Muscle of leg (tissue), 11 donors: Measurements from ENCODE around the gene ZCCHC14. TPM values are rescaled to one million over a fixed set of nuclear protein-coding genes. Genes with fewer than 3 reads are reported as not detected.
A peak's percentile ranks its signal among the peaks of the same experiment; 100 is the strongest.

Source experiments
- DNase-seq: peaks from one replicate; pipeline ENCODE4 v3.0.0; 2013
- H3K27ac ChIP-seq: one replicate; pipeline ENCODE4 v1.5.1; 2013; ENCODE audit warnings: mild to moderate bottlenecking, low read length, control low read depth
- H3K27me3 ChIP-seq: one replicate; pipeline ENCODE4 v1.6.1; 2013; ENCODE audit warnings: low read length; ENCODE audit not compliant: control insufficient read depth, insufficient read depth
- H3K36me3 ChIP-seq: one replicate; pipeline ENCODE4 v1.6.1; 2013; ENCODE audit warnings: low read length; ENCODE audit not compliant: control insufficient read depth, insufficient read depth
- H3K4me1 ChIP-seq: one replicate; pipeline ENCODE4 v1.6.1; 2013; ENCODE audit warnings: low read length; ENCODE audit not compliant: control insufficient read depth, insufficient read depth
- H3K4me3 ChIP-seq: one replicate; pipeline ENCODE4 v1.5.1; 2013; ENCODE audit warnings: low read length, control low read depth
- H3K9me3 ChIP-seq: replicated peaks from 2 replicates; pipeline ENCODE4 v1.6.1; 2013; ENCODE audit warnings: low read depth, low read length; ENCODE audit not compliant: control insufficient read depth
- WGBS: methylation state at CpG from one replicate; pipeline ENCODE4 v1.1.5; 2013; ENCODE audit warnings: missing lambda C conversion rate; ENCODE audit not compliant: insufficient coverage; 5-methylcytosine and 5-hydroxymethylcytosine counted together
- polyA plus RNA-seq, 8 donors: library from polyadenylated mRNA; unstranded; fragments of 120-200 nt; gene quantifications; one replicate each; pipeline versions ENCODE4 v1.2.1 to v1.2.3, GENCODE V29; 2013; ENCODE audit warnings: inconsistent platforms in 1 of 8, low replicate concordance in 1 of 8; ENCODE audit not compliant: insufficient read length in 8 of 8, insufficient read depth in 1 of 8
- total RNA-seq: library from RNA; stranded (reverse); fragments of 120-200 nt; gene quantifications from one replicate; pipeline ENCODE4 v1.2.4, GENCODE V29; 2013

ZCCHC14 gene
- total and polyA plus RNA-seq, 9 donors = 10.1 to 23.2 (median 17.3) TPM

DNA sequence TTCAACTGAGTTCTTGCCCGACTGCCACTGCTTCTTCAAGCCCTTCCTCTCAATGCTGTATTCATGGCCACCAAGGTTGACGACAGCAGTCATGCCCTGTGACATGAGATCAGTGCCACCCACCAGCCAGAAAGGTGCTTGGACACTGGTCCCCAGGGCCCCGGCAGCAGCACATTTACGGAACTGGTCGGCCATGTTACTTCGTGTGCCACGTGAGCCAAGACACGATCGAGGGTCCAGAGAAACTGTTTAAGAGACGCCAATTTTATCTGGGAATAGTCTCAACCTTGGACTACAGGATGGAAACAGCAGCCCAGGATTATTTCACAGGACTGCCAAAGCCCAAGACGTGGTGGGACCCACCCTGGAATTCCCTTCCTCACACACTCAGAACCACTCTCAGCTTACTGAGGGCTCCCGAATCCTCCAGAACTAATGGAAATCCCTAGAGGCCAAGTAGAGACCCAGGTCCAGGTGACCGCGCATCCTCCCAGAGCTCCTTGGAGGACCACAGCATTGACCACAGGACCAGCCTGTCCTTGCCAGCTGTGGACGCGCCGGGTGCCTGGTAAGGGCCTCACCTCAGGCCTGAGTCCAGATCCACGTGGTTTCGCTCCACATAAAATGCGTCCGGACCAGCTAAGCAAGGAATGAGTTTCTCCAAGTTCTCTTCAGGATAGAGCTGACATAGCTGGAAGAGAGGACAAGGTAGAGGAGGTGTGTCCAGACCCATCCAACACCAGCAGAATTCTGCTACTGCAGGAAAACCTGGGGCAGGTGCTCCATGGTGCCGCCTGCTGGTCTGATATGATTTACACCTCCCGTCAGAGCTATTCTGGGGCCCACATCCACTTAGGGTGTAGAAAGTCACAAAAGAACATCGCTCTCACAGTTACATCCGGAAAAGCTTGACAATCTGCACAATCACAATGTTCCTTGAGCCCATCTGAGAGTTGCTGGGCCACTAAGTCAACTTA is 72.5 kb downstream of the ZCCHC14 start:
- Histone ChIP-seq H3K4me3 (no peak overlapping the region), H3K4me1 (no peaks in the 10 kb centered on the region), H3K36me3 (peaks cover 64% of the 10 kb centered on the region), H3K27ac (no peak overlapping the region), H3K9me3 (no peaks in the 10 kb centered on the region), H3K27me3 (no peaks in the 10 kb centered on the region)
- WGBS = 87% methylated on average over 20 of the region's 25 CpGs
- DNase-seq = peak; percentile 78

- Histone ChIP-seq H3K4me3 (no peak overlapping the region), H3K27me3 (no peaks in the 10 kb centered on the region), H3K27ac (no peak overlapping the region), H3K9me3 (no peaks in the 10 kb centered on the region), H3K4me1 (no peaks in the 10 kb centered on the region), H3K36me3 (peaks cover 70% of the 10 kb centered on the region)
- DNase-seq = no peak
- no CpG with 5 or more reads among the region's 6 CpGs for WGBS
Measured at GRCh38 chr16:87418644-87419043, 74.2 kb downstream of the ZCCHC14 start.

DNA sequence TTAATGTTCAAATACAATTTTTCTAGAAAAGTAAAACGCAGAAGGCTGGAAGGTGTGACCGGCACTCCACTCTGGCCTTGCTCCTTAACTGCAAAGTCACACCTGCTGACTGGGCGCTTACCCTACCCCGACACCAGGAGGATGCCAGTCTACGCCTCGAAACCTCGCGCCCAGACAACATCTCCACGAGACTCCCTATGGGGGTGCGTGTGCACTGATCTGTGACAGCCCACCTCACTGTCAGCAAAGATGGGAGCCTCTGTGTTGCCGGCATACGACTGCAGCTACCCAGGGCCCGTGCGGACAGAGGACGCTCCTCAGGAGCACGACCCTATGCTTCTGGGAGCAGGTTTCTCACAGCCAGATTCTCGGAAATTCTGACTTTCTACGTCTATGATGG is 74.6 kb downstream of the ZCCHC14 start:
- H3K4me1 ChIP-seq = no peaks in the 10 kb centered on the region
- H3K4me3 ChIP-seq = no peak overlapping the region
- no peaks in the 10 kb centered on the region for H3K27me3 ChIP-seq
- H3K27ac ChIP-seq = no peak overlapping the region
- DNase-seq = no peak
- 82% methylated on average over 18 of the region's 18 CpGs for WGBS
- H3K36me3 ChIP-seq = peaks cover 70% of the 10 kb centered on the region
- no peaks in the 10 kb centered on the region for H3K9me3 ChIP-seq

- Histone ChIP-seq H3K9me3 (no peaks in the 10 kb centered on the region), H3K27ac (no peak overlapping the region), H3K4me1 (no peaks in the 10 kb centered on the region), H3K4me3 (no peak overlapping the region), H3K36me3 (peaks cover 70% of the 10 kb centered on the region), H3K27me3 (no peaks in the 10 kb centered on the region)
- 87% methylated on average over 13 of the region's 13 CpGs for WGBS
- no peak for DNase-seq
Measured at GRCh38 chr16:87417528-87417910, 75.3 kb downstream of the ZCCHC14 start.

- WGBS = 67% methylated on average over 14 of the region's 23 CpGs
Measured at GRCh38 chr16:87416826-87417527, 75.8 kb downstream of the ZCCHC14 start.

GRCh38 chr16:87415441-87415840 is 77.4 kb downstream of the ZCCHC14 start:
- Histone ChIP-seq H3K9me3 (no peaks in the 10 kb centered on the region), H3K4me1 (no peaks in the 10 kb centered on the region), H3K27ac (no peak overlapping the region), H3K4me3 (no peak overlapping the region), H3K36me3 (peaks cover 71% of the 10 kb centered on the region), H3K27me3 (no peaks in the 10 kb centered on the region)
- WGBS = 89% methylated on average over 7 of the region's 9 CpGs
- no peak for DNase-seq

More at GRCh38 chr16:87416826-87417527, 75.8 kb downstream of the ZCCHC14 start:
- Histone ChIP-seq H3K4me1 (no peaks in the 10 kb centered on the region), H3K27ac (no peak overlapping the region), H3K4me3 (no peak overlapping the region), H3K36me3 (peaks cover 70% of the 10 kb centered on the region), H3K27me3 (no peaks in the 10 kb centered on the region), H3K9me3 (no peaks in the 10 kb centered on the region)
- peak; percentile 60 for DNase-seq

DNA sequence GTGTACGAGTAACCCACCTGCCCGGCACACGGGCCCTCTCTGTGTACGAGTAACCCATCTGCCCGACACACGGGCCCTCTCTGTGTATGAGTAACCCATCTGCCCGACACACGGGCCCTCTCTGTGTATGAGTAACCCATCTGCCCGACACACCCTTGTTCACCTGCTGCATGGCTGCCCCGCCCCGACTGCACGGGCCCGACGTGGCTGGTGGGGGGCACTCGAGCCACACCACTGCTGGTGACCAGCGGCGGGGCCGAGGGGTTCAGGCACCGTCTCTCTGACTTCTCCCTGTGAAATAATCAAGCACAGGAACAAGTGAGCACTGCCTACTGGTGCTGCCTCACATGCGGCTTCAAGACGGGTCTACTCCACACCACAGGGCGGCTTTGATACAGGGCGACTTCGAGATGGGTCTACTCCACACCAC is 78.6 kb downstream of the ZCCHC14 start:
- Histone ChIP-seq H3K9me3 (no peaks in the 10 kb centered on the region), H3K4me1 (no peaks in the 10 kb centered on the region), H3K4me3 (no peak overlapping the region), H3K36me3 (peaks cover 77% of the 10 kb centered on the region), H3K27me3 (no peaks in the 10 kb centered on the region), H3K27ac (no peak overlapping the region)
- WGBS = 92% methylated on average over 24 of the region's 24 CpGs
- no peak for DNase-seq

DNA sequence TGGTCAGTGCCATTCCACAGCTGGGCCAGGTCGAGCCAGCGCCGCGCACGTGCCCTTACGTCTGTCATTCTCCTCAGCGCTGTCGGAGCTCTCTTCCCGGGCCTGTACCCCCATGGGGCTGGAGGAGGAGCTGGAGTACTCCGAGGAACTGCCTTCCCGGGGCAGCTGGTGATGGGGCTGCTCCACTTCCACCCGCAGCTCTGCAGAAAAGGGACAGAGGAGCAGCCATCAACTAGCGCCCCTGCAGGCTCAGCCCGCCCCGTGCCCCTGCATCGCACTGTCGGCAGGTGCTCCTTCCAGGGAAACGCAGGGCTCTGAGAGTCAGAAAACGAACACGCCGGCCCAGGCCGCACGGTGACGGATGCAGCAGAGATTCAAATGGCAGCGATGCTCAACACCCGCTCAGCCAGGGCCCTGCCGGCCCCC is 79.8 kb downstream of the ZCCHC14 start:
- no peak overlapping the region for H3K27ac ChIP-seq
- WGBS = 88% methylated on average over 23 of the region's 27 CpGs
- H3K27me3 ChIP-seq = no peaks in the 10 kb centered on the region
- peaks cover 74% of the 10 kb centered on the region for H3K36me3 ChIP-seq
- no peaks in the 10 kb centered on the region for H3K4me1 ChIP-seq
- no peak for DNase-seq
- H3K9me3 ChIP-seq = no peaks in the 10 kb centered on the region
- no peak overlapping the region for H3K4me3 ChIP-seq

DNA sequence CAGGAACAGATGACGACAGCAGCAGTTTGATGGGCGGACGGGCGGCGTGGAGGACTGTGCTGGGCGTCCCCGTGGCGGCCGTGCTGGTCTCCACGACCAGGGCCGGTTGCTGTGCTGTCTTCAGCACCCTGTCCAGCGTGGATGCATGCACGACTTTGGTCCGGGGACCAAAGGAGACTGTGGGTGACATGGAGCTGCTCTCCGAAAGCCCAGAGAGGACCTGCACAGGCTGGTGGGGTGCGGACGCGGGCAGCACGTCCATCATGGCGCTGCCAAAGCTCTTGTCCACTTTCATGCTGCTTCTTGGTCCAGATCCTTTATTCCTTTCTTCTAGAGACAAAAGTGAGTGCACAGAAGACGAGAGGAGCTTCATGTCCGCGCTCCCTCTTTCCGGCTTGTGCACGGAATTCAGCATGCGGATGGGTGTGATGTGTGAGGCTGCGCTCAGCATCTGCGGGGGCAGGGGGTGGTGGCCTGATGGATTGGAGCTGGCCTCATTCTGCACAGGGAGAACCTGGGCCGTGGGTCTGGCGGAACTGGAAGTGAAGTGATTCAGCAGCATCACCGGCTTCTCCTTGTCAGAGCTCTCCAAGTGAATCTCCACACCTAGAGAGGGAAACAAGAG is 80.3 kb downstream of the ZCCHC14 start:
- Histone ChIP-seq H3K9me3 (no peaks in the 10 kb centered on the region), H3K36me3 (peaks cover 74% of the 10 kb centered on the region), H3K4me1 (no peaks in the 10 kb centered on the region), H3K4me3 (no peak overlapping the region), H3K27ac (no peak overlapping the region), H3K27me3 (no peaks in the 10 kb centered on the region)
- DNase-seq = no peak
- 91% methylated on average over 28 of the region's 31 CpGs for WGBS
